SK-N-SH (cell line): ENCODE data around the gene HBG2. TPM values are rescaled to one million over a fixed set of nuclear protein-coding genes. Genes with fewer than 3 reads are reported as not detected.

ENCODE experiments used
- CTCF ChIA-PET: fragments of 300-600, 350-600 bp; formaldehyde crosslinking; extraction: SDS; loops from one replicate; lab custom pipeline; 2021; lab: Yijun Ruan, JAX
- POLR2A ChIA-PET: fragments of 350-600 bp; sonication (Branson Sonifier 250); formaldehyde crosslinking; extraction: SDS; loops from one replicate; lab custom pipeline; 2020; ENCODE audit warnings: antibody characterized with exemption, inconsistent platforms; lab: Yijun Ruan, JAX
- DNase-seq: peaks from one replicate; pipeline ENCODE4 v3.0.0; 2012
- H2AFZ ChIP-seq: fragments of 200-600 bp; sonication (generic); 2 replicates; pipeline ENCODE4 v1.8.1; 2016; ENCODE audit warnings: antibody characterized with exemption, mild to moderate bottlenecking, low read depth
- H3F3A ChIP-seq: fragments of 200-600 bp; sonication (generic); replicated peaks from 2 replicates; pipeline ENCODE3; 2016; ENCODE audit warnings: antibody characterized with exemption, mild to moderate bottlenecking; ENCODE audit not compliant: insufficient read depth
- H3K27ac ChIP-seq, 2 experiments: fragments of 200-500 bp in 1 of 2; fragments of 200-600 bp in 1 of 2; sonication (Bioruptor generic) in 1 of 2; sonication (generic), shearing (Covaris generic) in 1 of 2; 2 replicates each; pipeline versions ENCODE4 v1.5.1 to v1.6.1; 2014 to 2016; ENCODE audit warnings: low read depth in 2 of 2, inconsistent platforms in 1 of 2, low read length in 1 of 2, mild to moderate bottlenecking in 1 of 2, mixed read lengths in 1 of 2
- H3K27me3 ChIP-seq: fragments of 200-600 bp; sonication (generic), shearing (Covaris generic); 2 replicates; pipeline ENCODE4 v1.6.1; 2016; ENCODE audit warnings: mixed run types; ENCODE audit not compliant: insufficient read depth
- H3K36me3 ChIP-seq, 2 experiments: fragments of 200-500 bp in 1 of 2; fragments of 200-600 bp in 1 of 2; sonication (Bioruptor generic) in 1 of 2; sonication (generic) in 1 of 2; replicated peaks in 1 of 2; 2 replicates each; pipeline versions ENCODE3 to v1.5.1; 2014 to 2016; ENCODE audit warnings: low read length in 1 of 2, mild to moderate bottlenecking in 1 of 2; ENCODE audit not compliant: insufficient read depth in 2 of 2, control insufficient read depth in 1 of 2
- H3K4me1 ChIP-seq, 2 experiments: fragments of 200-500 bp in 1 of 2; fragments of 200-600 bp in 1 of 2; sonication (Bioruptor generic) in 1 of 2; sonication (generic), shearing (Covaris generic) in 1 of 2; 2 replicates each; pipeline versions ENCODE4 v1.5.1 to v1.6.1; 2014 to 2016; ENCODE audit warnings: low read depth in 1 of 2, low read length in 1 of 2, mixed run types in 1 of 2; ENCODE audit not compliant: insufficient read depth in 2 of 2, control insufficient read depth in 1 of 2
- H3K4me2 ChIP-seq: fragments of 200-600 bp; sonication (generic), shearing (Covaris generic); 2 replicates; pipeline ENCODE4 v1.6.1; 2017; ENCODE audit warnings: mixed run types
- H3K4me3 ChIP-seq, 2 experiments: fragments of 200-500 bp in 1 of 2; fragments of 200-600 bp in 1 of 2; sonication (Bioruptor generic) in 1 of 2; sonication (generic), shearing (Covaris generic) in 1 of 2; 2 replicates each; pipeline versions ENCODE4 v1.5.1 to v1.8.1; 2014 to 2016; ENCODE audit warnings: low read depth in 2 of 2, inconsistent platforms in 1 of 2, low read length in 1 of 2, mild to moderate bottlenecking in 1 of 2, mixed read lengths in 1 of 2, moderate library complexity in 1 of 2
- H3K79me2 ChIP-seq: fragments of 200-600 bp; sonication (generic); 2 replicates; pipeline ENCODE4 v1.8.1; 2017; ENCODE audit warnings: mild to moderate bottlenecking; ENCODE audit not compliant: insufficient read depth
- H3K9ac ChIP-seq: fragments of 200-600 bp; sonication (generic); 2 replicates; pipeline ENCODE4 v1.6.1; 2017; ENCODE audit warnings: mixed run types
- H3K9me2 ChIP-seq: fragments of 200-600 bp; sonication (generic); 2 replicates; pipeline ENCODE4 v1.6.1; 2017; ENCODE audit warnings: mixed run types
- H3K9me3 ChIP-seq: fragments of 200-600 bp; sonication (generic); 2 replicates; pipeline ENCODE4 v1.6.1; 2017; ENCODE audit warnings: mixed run types, mild to moderate bottlenecking, moderate library complexity
- H4K20me1 ChIP-seq: fragments of 200-600 bp; sonication (generic); 2 replicates; pipeline ENCODE4 v1.6.1; 2017; ENCODE audit warnings: mild to moderate bottlenecking, mixed run types; ENCODE audit not compliant: insufficient read depth
- FOXM1 ChIP-seq: IDR thresholded peaks from 2 replicates; pipeline ENCODE4 v1.4.0; 2012; ENCODE audit warnings: low read depth, mild to moderate bottlenecking
- GATA2 ChIP-seq: sonication (generic); formaldehyde crosslinking; IDR thresholded peaks from 2 replicates; pipeline ENCODE4 v1.5.0; 2020; ENCODE audit warnings: mild to moderate bottlenecking, missing genetic modification reagents
- JUND ChIP-seq: IDR thresholded peaks from 2 replicates; pipeline ENCODE4 v1.4.0; 2012
- MEF2A ChIP-seq: IDR thresholded peaks from 2 replicates; pipeline ENCODE4 v1.4.0; 2012; ENCODE audit warnings: low read depth, borderline replicate concordance
- NRF1 ChIP-seq: IDR thresholded peaks from 2 replicates; pipeline ENCODE4 v1.6.1; 2012; ENCODE audit warnings: low read depth, mild to moderate bottlenecking, low read length
- POLR2AphosphoS5 ChIP-seq: IDR thresholded peaks from 2 replicates; pipeline ENCODE4 v1.6.1; 2012; ENCODE audit warnings: low read depth, low read length
- SIN3A ChIP-seq: IDR thresholded peaks from 2 replicates; pipeline ENCODE4 v1.6.1; 2012; ENCODE audit warnings: low read depth, mild to moderate bottlenecking, low read length, moderate library complexity, borderline replicate concordance
- TAF1 ChIP-seq: IDR thresholded peaks from 2 replicates; pipeline ENCODE4 v1.6.1; 2012; ENCODE audit warnings: low read depth, mild to moderate bottlenecking, low read length, moderate library complexity, borderline replicate concordance
- WGBS: methylation state at CpG from one replicate; pipeline ENCODE4 v1.1.6; 2017; ENCODE audit warnings: low lambda C conversion rate; 5-methylcytosine and 5-hydroxymethylcytosine counted together
- polyA plus RNA-seq, 3 experiments: library from polyadenylated mRNA; depleted of rRNA; stranded (reverse); fragments of >200 nt; gene quantifications; 2 replicates each; pipeline ENCODE4 v1.2.3, GENCODE V29; 2012
- TF ChIP-seq, protein P1 (sequence below): fragments of 200-600 bp; sonication (generic); IDR thresholded peaks from 2 replicates; pipeline ENCODE4 v1.6.1; 2017; ENCODE audit warnings: antibody characterized with exemption, mild to moderate bottlenecking, moderate library complexity
- TF ChIP-seq, protein P2 (sequence below): fragments of 150-350 bp; IDR thresholded peaks from 2 replicates; pipeline ENCODE4 v1.6.1; 2017; ENCODE audit warnings: antibody characterized with exemption, low read length, low read depth, borderline replicate concordance

The HBG2 gene
- polyA plus RNA-seq, 1 of the 3 experiments (the other 2 are of a cell fraction): 0.33 TPM

DNA sequence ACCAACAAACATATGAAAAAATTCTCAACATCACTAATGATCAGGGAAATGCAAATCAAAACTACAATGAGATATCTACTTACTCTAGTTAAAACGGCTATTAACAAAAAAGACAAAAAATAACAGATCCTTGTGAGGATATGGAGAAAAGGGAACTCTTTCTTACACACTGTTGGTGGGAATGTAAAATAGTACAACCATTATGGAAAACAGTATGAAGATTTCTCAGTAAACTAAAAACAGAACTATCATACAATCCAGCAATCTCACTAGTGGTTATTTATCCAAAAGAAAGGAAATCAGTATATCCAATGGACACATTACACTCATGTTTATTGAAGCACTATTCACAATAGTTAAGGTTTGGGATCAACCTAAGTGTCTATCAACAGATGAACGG, 11.3 kb upstream of the HBG2 start:
- TF ChIP-seq NRF1 (no peak), JUND (no peak), FOXM1 (no peak), SIN3A (no peak), MEF2A (no peak), POLR2AphosphoS5 (no peak), GATA2 (CRISPR knock-in tag) (no peak)
- TF ChIP-seq, protein P1, sequence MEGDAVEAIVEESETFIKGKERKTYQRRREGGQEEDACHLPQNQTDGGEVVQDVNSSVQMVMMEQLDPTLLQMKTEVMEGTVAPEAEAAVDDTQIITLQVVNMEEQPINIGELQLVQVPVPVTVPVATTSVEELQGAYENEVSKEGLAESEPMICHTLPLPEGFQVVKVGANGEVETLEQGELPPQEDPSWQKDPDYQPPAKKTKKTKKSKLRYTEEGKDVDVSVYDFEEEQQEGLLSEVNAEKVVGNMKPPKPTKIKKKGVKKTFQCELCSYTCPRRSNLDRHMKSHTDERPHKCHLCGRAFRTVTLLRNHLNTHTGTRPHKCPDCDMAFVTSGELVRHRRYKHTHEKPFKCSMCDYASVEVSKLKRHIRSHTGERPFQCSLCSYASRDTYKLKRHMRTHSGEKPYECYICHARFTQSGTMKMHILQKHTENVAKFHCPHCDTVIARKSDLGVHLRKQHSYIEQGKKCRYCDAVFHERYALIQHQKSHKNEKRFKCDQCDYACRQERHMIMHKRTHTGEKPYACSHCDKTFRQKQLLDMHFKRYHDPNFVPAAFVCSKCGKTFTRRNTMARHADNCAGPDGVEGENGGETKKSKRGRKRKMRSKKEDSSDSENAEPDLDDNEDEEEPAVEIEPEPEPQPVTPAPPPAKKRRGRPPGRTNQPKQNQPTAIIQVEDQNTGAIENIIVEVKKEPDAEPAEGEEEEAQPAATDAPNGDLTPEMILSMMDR: no peak
- TF ChIP-seq, protein P2, sequence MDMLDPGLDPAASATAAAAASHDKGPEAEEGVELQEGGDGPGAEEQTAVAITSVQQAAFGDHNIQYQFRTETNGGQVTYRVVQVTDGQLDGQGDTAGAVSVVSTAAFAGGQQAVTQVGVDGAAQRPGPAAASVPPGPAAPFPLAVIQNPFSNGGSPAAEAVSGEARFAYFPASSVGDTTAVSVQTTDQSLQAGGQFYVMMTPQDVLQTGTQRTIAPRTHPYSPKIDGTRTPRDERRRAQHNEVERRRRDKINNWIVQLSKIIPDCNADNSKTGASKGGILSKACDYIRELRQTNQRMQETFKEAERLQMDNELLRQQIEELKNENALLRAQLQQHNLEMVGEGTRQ: no peak
- Histone ChIP-seq H3K27me3 (peaks cover 22% of the 10 kb centered on the region), H3K27ac (no peak overlapping the region), H3K9ac (no peak overlapping the region), H3K4me3 (no peak overlapping the region), H3K36me3 (no peaks in the 10 kb centered on the region), H3F3A (no peaks in the 10 kb centered on the region), H3K9me3 (no peaks in the 10 kb centered on the region), H3K4me2 (no peak overlapping the region), H4K20me1 (no peaks in the 10 kb centered on the region), H3K9me2 (no peaks in the 10 kb centered on the region), H3K79me2 (no peaks in the 10 kb centered on the region), H3K4me1 (no peaks in the 10 kb centered on the region), H2AFZ (no peak overlapping the region)
- ChIA-PET CTCF (interaction anchor here (0.6 kb wide), 1 partner anchor 1547 kb away, joined by 3 read pairs; no protein-coding TSS in a partner anchor), POLR2A (no interaction called here)
- 6% methylated on average over 2 of the region's 2 CpGs for WGBS
- DNase-seq: no peak

DNA sequence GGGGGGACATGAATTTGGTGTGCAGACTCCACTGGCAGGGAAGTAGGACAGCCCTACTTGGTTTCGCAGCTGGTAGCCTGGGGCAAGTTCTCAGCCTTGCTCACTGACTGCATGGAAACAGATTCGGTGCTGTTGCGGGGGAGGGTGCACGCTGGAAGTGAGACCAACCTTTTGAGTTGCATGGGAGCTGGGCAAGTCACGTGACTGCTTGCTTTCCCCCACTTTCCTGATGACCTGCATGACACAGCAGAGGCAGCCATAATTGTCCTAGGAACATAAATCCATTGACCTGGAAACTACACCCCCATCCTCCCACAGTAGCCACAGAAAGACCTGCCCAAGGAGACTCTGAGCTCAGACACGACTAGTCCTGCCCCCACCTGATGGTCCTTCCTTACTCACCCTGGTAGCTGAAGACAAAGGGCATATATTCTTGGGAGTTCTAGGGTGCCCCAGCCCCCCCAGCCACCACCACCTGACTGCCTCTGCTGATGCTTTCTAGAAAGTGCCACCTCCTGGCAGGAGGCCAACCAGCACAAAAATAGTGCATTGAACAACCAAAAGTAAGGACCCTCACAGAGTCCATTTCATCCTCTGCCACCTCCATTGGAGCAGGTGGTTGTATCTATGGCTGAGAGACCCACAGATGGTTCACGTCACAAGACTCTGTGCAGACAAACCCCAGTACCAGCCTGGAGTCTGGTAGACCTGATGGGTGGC, 4.1 kb upstream of the HBG2 start:
- no peak overlapping the region for H3K27ac ChIP-seq
- ChIA-PET POLR2A (no interaction called here), CTCF (no interaction called here)
- H3K4me2 ChIP-seq: no peak overlapping the region
- no peak overlapping the region for H3K4me3 ChIP-seq
- H3K79me2 ChIP-seq: no peaks in the 10 kb centered on the region
- H4K20me1 ChIP-seq: no peaks in the 10 kb centered on the region
- no peak overlapping the region for H3K9ac ChIP-seq
- no peaks in the 10 kb centered on the region for H3K9me2 ChIP-seq
- no peaks in the 10 kb centered on the region for H3F3A ChIP-seq
- H3K36me3 ChIP-seq: no peaks in the 10 kb centered on the region
- H3K9me3 ChIP-seq: no peaks in the 10 kb centered on the region
- no peak for DNase-seq
- no peak overlapping the region for H2AFZ ChIP-seq
- no peak for TF ChIP-seq TAF1
- no peak for TF ChIP-seq FOXM1
- TF ChIP-seq, all 33 proteins: peak for 0
- Histone ChIP-seq H3K4me1 (no peaks in the 10 kb centered on the region), H3K27me3 (no peaks in the 10 kb centered on the region)
- WGBS: 7% methylated on average over 6 of the region's 7 CpGs
